ENCODE data around the gene PRDX1. TPM values are rescaled to one million over a fixed set of nuclear protein-coding genes. Genes with fewer than 3 reads are reported as not detected.

The PRDX1 gene
- total RNA-seq, result 100 to 1,000 TPM; 473 to 580 TPM

- ChIA-PET CTCF (interaction anchor here (0.6 to 2.6 kb wide), 6 partner anchors 10 to 197 kb away, joined by 3 to 14 read pairs (median 6); partner anchors contain the start of gene AKR1A1), POLR2A (interaction anchor here (0.5 to 2.7 kb wide), 39 partner anchors 9 to 800 kb away, joined by 3 to 27 read pairs (median 4); partner anchors contain the start of genes AKR1A1, CCDC163, EIF2B3 and GPBP1L1)
- H3K36me3 Mint-ChIP-seq (ENCODE audit: low read depth), result peaks cover 23% of the 10 kb centered on the region
- H3K4me1 Mint-ChIP-seq, result peaks cover 47% of the 10 kb centered on the region
- intact Hi-C loops (cut with DNase I, micrococcal nuclease), result loop anchor here (1.0 to 5.0 kb wide), 15 partner anchors 15 to 744 kb away; partner anchors contain the start of genes AKR1A1 (in 2 of the 2), CCDC163 (in 2 of the 2), MMACHC (in 2 of the 2) and TMEM69 (in 2 of the 2)
- ATAC-seq (peak; percentile 89), DNase-seq (peak; percentile 98)
- H3K4me3 Mint-ChIP-seq, result peak within 1 kb of the TSS; percentile 96
- H3K9me3 Mint-ChIP-seq (ENCODE audit: low read depth), result no peaks in the 10 kb centered on the region
- H3K27me3 Mint-ChIP-seq, result peaks cover 4% of the 10 kb centered on the region
- H3K27ac Mint-ChIP-seq, result peak within 1 kb of the TSS; percentile 94
Observed at GRCh38 chr1:45521413-45522323, at the start of gene PRDX1. Gene PRDX1, minus strand, starts transcription at chr1:45521884. Its CDS starts 2,841 bp downstream, at chr1:45519043.

- H3K4me1 Mint-ChIP-seq, result no peaks in the 10 kb centered on the region
- H3K9me3 Mint-ChIP-seq (ENCODE audit: low read depth), result no peaks in the 10 kb centered on the region
- DNase-seq, result no peak
- H3K4me3 Mint-ChIP-seq, result no peak overlapping the region
- H3K27me3 Mint-ChIP-seq, result no peaks in the 10 kb centered on the region
- no peak for ATAC-seq
- ChIA-PET CTCF (interaction anchor here (0.6 to 8.3 kb wide), 22 partner anchors 10 to 571 kb away, joined by 3 to 107 read pairs (median 4); partner anchors contain the start of genes AKR1A1, CCDC163, MMACHC and PRDX1), POLR2A (interaction anchor here (0.6 to 1.4 kb wide), 2 partner anchors 12 to 637 kb away, joined by 3 to 4 read pairs; no protein-coding TSS in a partner anchor)
- intact Hi-C loops (cut with DNase I, micrococcal nuclease), result loop anchor here (1.0 to 5.0 kb wide), 7 partner anchors 20 to 223 kb away; partner anchors contain the start of genes AKR1A1 (in 1 of the 2), CCDC163 (in 1 of the 2), MMACHC (in 1 of the 2) and PRDX1 (in 1 of the 2)
- H3K36me3 Mint-ChIP-seq (ENCODE audit: low read depth), result peaks cover 24% of the 10 kb centered on the region
- no peak overlapping the region for H3K27ac Mint-ChIP-seq
Observed at GRCh38 chr1:45570631-45571030, 48.9 kb upstream of the PRDX1 start.

GRCh38 chr1:45569962-45570581, 48.4 kb upstream of the PRDX1 start:
- Mint-ChIP-seq H3K27me3 (no peaks in the 10 kb centered on the region), H3K4me1 (no peaks in the 10 kb centered on the region), H3K4me3 (no peak overlapping the region), H3K27ac (no peak overlapping the region), H3K36me3 (ENCODE audit: low read depth) (peaks cover 24% of the 10 kb centered on the region), H3K9me3 (ENCODE audit: low read depth) (no peaks in the 10 kb centered on the region)
- CTCF ChIA-PET, result interaction anchor here (0.6 to 8.3 kb wide), 29 partner anchors 10 to 570 kb away, joined by 3 to 107 read pairs (median 5); partner anchors contain the start of genes AKR1A1, CCDC163, MMACHC and PRDX1
- peak; percentile 99 for ATAC-seq
- POLR2A ChIA-PET, result interaction anchor here (0.6 to 1.4 kb wide), 5 partner anchors 13 to 637 kb away, joined by 3 to 5 read pairs (median 4); partner anchors contain the start of gene PRDX1
- intact Hi-C loops (cut with DNase I, micrococcal nuclease), result loop anchor here (1.0 to 5.0 kb wide), 8 partner anchors 19 to 223 kb away; partner anchors contain the start of genes AKR1A1 (in 1 of the 2), CCDC163 (in 1 of the 2), MMACHC (in 1 of the 2) and PRDX1 (in 1 of the 2)
- peak; percentile 82 for DNase-seq

- CTCF ChIA-PET, result interaction anchor here (0.6 to 8.3 kb wide), 21 partner anchors 9 to 380 kb away, joined by 3 to 107 read pairs (median 5); partner anchors contain the start of genes CCDC163, MMACHC and PRDX1
- no peak overlapping the region for H3K4me3 Mint-ChIP-seq
- DNase-seq (no peak), ATAC-seq (no peak)
- intact Hi-C loops (cut with DNase I, micrococcal nuclease), result loop anchor here in 1 of 2 experiments (1.0 kb wide), 1 partner anchor 18 kb away; no protein-coding TSS in a partner anchor
- no peaks in the 10 kb centered on the region for H3K4me1 Mint-ChIP-seq
- POLR2A ChIA-PET, result interaction anchor here (0.6 to 1.5 kb wide), 5 partner anchors 14 to 230 kb away, joined by 3 to 5 read pairs (median 4); partner anchors contain the start of gene PRDX1
- no peaks in the 10 kb centered on the region for H3K27me3 Mint-ChIP-seq
- H3K36me3 Mint-ChIP-seq (ENCODE audit: low read depth), result peaks cover 24% of the 10 kb centered on the region
- no peaks in the 10 kb centered on the region for H3K9me3 Mint-ChIP-seq (ENCODE audit: low read depth)
- H3K27ac Mint-ChIP-seq, result no peak overlapping the region
Observed at GRCh38 chr1:45569571-45569961, 47.9 kb upstream of the PRDX1 start.

GRCh38 chr1:45568421-45568820, 46.7 kb upstream of the PRDX1 start:
- ChIA-PET POLR2A (interaction anchor here (0.6 to 1.5 kb wide), 6 partner anchors 14 to 749 kb away, joined by 3 to 5 read pairs (median 3); partner anchors contain the start of gene PRDX1), CTCF (interaction anchor here (0.6 to 8.3 kb wide), 23 partner anchors 8 to 221 kb away, joined by 3 to 107 read pairs (median 4); partner anchors contain the start of genes AKR1A1, CCDC163, MMACHC and PRDX1)
- H3K27me3 Mint-ChIP-seq, result no peaks in the 10 kb centered on the region
- H3K4me1 Mint-ChIP-seq, result no peaks in the 10 kb centered on the region
- peaks cover 31% of the 10 kb centered on the region for H3K36me3 Mint-ChIP-seq (ENCODE audit: low read depth)
- DNase-seq (no peak), ATAC-seq (no peak)
- H3K9me3 Mint-ChIP-seq (ENCODE audit: low read depth), result no peaks in the 10 kb centered on the region
- no peak overlapping the region for H3K27ac Mint-ChIP-seq
- intact Hi-C loops (cut with DNase I, micrococcal nuclease), result no loop called here
- H3K4me3 Mint-ChIP-seq, result no peak overlapping the region

GRCh38 chr1:45567911-45568310, 46.2 kb upstream of the PRDX1 start:
- Mint-ChIP-seq H3K36me3 (ENCODE audit: low read depth) (peaks cover 33% of the 10 kb centered on the region), H3K27ac (no peak overlapping the region), H3K4me1 (no peaks in the 10 kb centered on the region), H3K27me3 (no peaks in the 10 kb centered on the region), H3K4me3 (no peak overlapping the region), H3K9me3 (ENCODE audit: low read depth) (no peaks in the 10 kb centered on the region)
- DNase-seq (no peak), ATAC-seq (no peak)
- ChIA-PET CTCF (interaction anchor here (1.2 to 8.3 kb wide), 11 partner anchors 9 to 207 kb away, joined by 3 to 107 read pairs (median 4); partner anchors contain the start of genes AKR1A1, CCDC163 and MMACHC), POLR2A (interaction anchor here (0.6 to 1.5 kb wide), 5 partner anchors 14 to 749 kb away, joined by 3 to 4 read pairs (median 3); partner anchors contain the start of gene PRDX1)
- intact Hi-C loops (cut with DNase I, micrococcal nuclease), result no loop called here

- ATAC-seq, result no peak
- Mint-ChIP-seq H3K36me3 (ENCODE audit: low read depth) (peaks cover 38% of the 10 kb centered on the region), H3K27ac (no peak overlapping the region), H3K27me3 (no peaks in the 10 kb centered on the region), H3K4me1 (peaks cover under 1% of the 10 kb centered on the region), H3K9me3 (ENCODE audit: low read depth) (no peaks in the 10 kb centered on the region), H3K4me3 (no peak overlapping the region)
- CTCF ChIA-PET, result interaction anchor here (0.7 to 1.4 kb wide), 6 partner anchors 17 to 730 kb away, joined by 3 to 7 read pairs (median 4); partner anchors contain the start of genes NASP and PRDX1
- DNase-seq, result no peak
- POLR2A ChIA-PET, result no interaction called here
- intact Hi-C loops (cut with DNase I, micrococcal nuclease), result no loop called here
Observed at GRCh38 chr1:45566722-45567121, 45.0 kb upstream of the PRDX1 start.

- CTCF ChIA-PET, result interaction anchor here (2.1 kb wide), 1 partner anchor 52 kb away, joined by 11 read pairs; no protein-coding TSS in a partner anchor
- Mint-ChIP-seq H3K4me1 (peaks cover 5% of the 10 kb centered on the region), H3K36me3 (ENCODE audit: low read depth) (peaks cover 39% of the 10 kb centered on the region), H3K27me3 (no peaks in the 10 kb centered on the region), H3K4me3 (no peak overlapping the region), H3K27ac (no peak overlapping the region), H3K9me3 (ENCODE audit: low read depth) (no peaks in the 10 kb centered on the region)
- ATAC-seq (no peak), DNase-seq (no peak)
- intact Hi-C loops (cut with DNase I, micrococcal nuclease), result no loop called here
- POLR2A ChIA-PET, result no interaction called here
Observed at GRCh38 chr1:45563843-45564242, 42.2 kb upstream of the PRDX1 start.

- H3K4me1 Mint-ChIP-seq, result peaks cover 14% of the 10 kb centered on the region
- ATAC-seq (no peak), DNase-seq (no peak)
- H3K4me3 Mint-ChIP-seq, result no peak overlapping the region
- H3K9me3 Mint-ChIP-seq (ENCODE audit: low read depth), result no peaks in the 10 kb centered on the region
- ChIA-PET POLR2A (interaction anchor here (0.6 to 1.1 kb wide), 4 partner anchors 26 to 738 kb away, joined by 3 to 4 read pairs (median 4); partner anchors contain the start of gene PRDX1), CTCF (interaction anchor here (0.6 to 1.5 kb wide), 7 partner anchors 11 to 876 kb away, joined by 3 to 7 read pairs (median 4); partner anchors contain the start of genes MMACHC and TESK2)
- H3K27me3 Mint-ChIP-seq, result no peaks in the 10 kb centered on the region
- H3K27ac Mint-ChIP-seq, result peak overlapping the region; percentile 12
- intact Hi-C loops (cut with DNase I, micrococcal nuclease), result no loop called here
- H3K36me3 Mint-ChIP-seq (ENCODE audit: low read depth), result peaks cover 28% of the 10 kb centered on the region
Observed at GRCh38 chr1:45557422-45557944, 35.8 kb upstream of the PRDX1 start.

- no peak for ATAC-seq
- DNase-seq, result no peak
- no peaks in the 10 kb centered on the region for H3K9me3 Mint-ChIP-seq (ENCODE audit: low read depth)
- intact Hi-C loops (cut with DNase I, micrococcal nuclease), result no loop called here
- peaks cover 19% of the 10 kb centered on the region for H3K4me1 Mint-ChIP-seq
- ChIA-PET POLR2A (interaction anchor here (1.2 kb wide), 1 partner anchor 14 kb away, joined by 3 read pairs; no protein-coding TSS in a partner anchor), CTCF (interaction anchor here (1.9 kb wide), 1 partner anchor 9 kb away, joined by 7 read pairs; no protein-coding TSS in a partner anchor)
- H3K36me3 Mint-ChIP-seq (ENCODE audit: low read depth), result peaks cover 18% of the 10 kb centered on the region
- H3K27ac Mint-ChIP-seq, result no peak overlapping the region
- H3K4me3 Mint-ChIP-seq, result no peak overlapping the region
- no peaks in the 10 kb centered on the region for H3K27me3 Mint-ChIP-seq
Observed at GRCh38 chr1:45554198-45554597, 32.5 kb upstream of the PRDX1 start.
